GM04504 (cell line): ENCODE data around the gene PRAC1.
A peak's percentile ranks its signal among the peaks of the same experiment; 100 is the strongest.
"Not testable (repeated sequence)": the region's sequence is repeated elsewhere in the genome, so short reads cannot be mapped to it uniquely, and the experiment has no call there.

Source experiments
- DNase-seq: peaks from one replicate; pipeline ENCODE4 v3.0.0-alpha.2; 2012; ENCODE audit warnings: low read depth

Gene PRAC1

DNA sequence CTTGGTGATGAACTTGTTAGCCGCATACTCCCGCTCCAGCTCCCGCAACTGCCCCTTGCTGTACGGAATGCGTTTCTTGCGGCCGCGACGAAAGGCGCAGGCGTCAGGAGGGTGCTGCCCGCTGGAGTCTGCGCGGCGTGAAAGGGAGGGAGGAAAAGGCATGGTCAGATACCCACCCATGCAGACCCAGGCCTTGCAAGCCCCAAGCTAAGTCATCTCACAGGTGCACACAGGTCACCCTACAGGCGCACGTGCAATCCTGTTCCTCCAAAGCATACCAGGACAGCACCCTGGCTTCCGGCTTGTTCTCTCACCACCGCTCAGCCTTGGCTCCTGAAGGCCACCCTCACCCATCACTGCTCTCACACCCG lies 4.6 kb upstream of the PRAC1 start:
- DNase-seq, result no peak

DNA sequence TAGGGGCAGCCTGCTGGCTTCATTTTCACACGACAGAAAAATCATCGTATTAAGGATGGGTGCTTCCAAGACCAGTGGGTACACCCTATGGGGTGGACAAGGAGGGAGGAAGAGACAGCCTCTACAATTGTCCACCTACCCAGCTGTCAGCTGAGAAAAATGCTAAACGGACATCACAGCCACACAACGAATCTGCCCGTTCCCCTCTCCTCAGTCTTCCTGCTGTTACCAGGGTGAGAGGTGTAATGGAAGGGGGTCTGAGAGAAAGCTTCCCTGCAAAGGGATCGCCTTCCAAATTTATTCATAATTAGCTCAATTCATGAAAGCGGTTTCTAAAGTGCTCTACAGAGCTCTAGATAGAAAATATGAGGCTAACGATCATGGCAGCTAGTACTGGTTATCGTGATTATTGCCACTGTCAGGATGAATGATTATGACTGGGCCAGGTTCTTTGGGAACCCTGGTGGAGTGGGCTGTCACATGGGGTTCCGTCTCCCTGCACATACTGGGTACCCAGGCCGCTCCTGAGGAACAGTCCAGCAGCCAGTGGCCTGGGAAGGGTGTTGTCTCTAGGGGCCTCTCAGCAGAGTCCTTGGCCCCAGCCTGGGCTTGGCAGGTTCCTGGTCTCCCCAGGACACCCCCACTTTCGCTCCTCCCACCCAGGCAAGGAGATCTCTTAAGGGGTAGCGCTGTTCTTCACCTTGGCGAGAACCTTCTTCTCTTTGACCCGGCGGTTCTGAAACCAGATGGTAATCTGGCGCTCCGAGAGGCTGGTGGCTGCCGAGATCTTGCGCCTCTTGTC lies 4.0 kb upstream of the PRAC1 start:
- no peak for DNase-seq

DNA sequence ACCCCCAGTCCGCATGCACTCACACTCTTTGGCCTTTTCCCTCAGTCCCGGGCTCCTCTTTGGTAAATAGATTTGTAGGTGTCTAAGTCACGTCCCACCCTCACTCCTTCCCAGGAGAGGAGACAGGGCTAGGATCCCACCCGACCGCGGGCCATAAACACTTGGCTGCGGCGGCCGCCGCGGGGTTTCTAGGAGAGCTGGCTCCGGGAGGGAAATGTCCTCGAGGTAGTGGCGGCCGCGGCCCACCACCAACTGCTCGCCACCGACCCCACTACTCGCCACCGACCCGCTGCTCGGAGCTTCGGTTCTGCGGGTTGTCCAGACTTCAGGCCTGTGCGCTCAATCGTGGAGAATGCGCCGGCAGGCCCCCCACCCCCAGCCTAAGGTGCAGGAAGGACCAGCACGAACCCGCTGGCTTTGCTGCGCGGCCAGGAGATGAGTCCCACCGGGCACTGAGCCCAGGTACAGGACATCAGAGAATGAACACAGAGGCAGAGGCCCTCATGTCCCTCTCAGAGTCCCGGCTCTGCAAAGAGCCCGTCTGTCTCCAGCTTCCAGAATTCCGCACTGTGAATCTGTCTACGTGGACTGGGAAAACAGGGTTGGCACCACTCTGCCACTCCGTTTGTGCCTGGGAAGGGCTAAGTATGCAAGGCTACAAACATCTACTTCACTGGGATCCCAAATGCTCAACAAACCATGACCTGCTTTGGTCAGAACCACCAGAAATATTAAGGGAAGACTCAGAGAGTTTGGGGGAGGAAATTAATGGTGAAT lies 3.2 kb upstream of the PRAC1 start:
- DNase-seq, result no peak

DNA sequence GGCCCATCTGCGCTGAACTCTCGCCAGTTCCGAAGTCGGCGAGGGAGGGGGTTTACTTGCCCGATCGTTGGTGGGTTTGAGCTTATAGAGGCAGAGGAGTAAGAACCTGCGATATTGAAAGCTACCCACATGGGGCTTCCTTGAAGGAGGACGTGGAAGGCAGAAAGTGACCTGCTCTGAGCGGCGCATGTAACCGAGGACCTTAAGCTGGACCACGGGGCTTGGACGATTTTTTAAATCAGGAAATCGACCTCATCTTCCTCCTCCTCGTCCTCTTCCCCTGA lies 2.6 kb upstream of the PRAC1 start:
- DNase-seq, result no peak

DNA sequence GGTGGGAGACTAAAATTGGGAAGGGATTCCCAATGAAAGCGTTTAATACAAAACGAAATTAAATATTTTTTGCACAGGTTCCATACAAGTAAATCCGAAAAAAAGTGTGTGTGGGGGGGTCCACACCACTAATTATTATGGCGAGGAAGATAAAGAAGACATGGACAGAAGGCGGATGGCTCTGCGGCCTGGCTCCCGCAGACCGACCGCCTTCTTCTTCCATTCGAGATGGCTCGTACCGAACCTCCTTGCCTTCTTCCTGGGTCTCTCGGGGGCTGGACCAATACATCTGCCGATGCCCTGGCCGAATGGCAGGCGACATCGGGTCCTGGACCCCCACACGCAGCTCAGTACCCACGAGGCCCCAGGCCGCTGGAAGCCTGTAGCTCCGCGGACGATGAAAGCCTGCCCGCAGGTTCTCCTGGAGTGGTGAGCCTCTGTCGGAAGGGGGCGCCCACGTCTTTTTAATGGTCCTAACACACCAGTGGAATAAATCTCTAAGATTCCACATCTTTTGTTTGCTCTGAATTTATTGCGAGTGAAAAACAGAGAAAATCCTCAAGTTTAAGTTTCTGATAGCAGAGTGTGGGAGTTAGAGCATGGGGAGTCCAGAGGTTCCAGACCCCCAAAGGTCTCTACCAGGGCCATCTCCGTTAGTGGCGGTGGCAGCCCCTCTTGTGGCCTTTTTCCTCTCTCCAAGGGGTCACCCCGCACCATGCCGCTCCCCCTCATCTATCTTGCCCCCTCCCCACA lies 2.1 kb upstream of the PRAC1 start:
- peak; percentile 64 for DNase-seq

DNA sequence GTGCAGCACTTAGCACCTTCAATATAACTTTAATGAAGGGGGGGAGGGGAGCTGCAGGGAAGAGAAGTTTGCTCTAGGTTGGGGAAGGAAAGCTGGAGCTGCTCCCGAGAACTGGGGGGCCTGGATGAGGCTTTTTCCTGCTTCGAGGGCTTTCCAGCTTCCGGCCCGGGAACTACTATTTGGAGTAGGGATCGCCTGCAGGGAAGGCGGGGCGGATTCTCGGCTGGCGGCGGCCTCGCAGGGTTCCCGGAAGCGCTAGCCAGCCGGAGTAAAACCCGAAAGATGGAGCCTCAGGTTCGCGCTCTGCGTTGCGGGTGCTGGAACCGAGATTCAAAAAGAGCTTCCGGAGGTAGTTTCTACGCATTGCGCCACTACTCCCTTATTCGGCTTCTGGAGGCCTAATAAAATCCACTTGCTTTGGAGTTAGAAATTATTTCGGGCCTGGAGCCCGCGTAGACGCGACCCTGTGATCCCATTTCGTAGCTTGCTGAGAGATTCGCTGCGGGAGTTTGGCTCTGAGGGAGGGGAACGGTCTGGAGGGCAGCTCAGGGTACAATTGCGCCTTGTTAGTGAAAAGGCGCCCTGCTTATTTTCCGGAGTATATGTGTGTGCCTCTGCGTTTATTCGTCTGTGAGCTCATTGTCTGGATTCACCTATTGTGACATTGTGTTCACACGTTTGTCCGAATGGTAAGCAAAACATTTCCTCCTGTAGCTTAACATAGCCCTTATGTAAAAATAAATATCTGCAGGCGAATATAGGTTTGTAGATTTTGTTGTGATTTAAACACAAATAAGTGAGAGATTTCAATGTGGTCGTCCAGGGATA lies 1.3 kb upstream of the PRAC1 start:
- no peak for DNase-seq

DNA sequence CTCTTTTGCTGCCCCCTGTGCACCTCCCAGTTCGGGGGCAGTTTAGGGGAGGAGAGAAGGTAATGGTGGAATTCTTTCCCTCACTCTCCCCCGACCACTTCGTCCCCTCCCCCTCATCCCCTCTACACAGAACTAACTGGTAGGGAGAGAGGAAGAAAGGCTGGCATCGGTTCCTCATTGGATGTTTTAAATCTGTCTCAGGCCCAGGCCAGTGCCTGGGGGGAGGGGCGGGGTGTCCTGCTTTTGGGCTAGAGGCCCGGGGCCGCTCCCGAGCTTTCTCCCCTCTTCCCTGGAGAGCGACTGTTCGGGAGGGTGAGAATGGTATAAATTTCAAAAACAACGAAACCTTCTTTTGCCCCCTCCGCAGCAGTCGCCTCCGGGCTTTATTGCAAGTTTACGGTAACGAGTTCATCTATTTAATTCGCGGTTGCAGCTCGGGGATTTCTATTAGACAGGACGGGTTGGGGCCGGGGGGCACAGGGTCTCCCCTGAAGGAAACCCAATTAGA lies 651 bp upstream of the PRAC1 start, which contains the start of gene PRAC2:
Gene PRAC2 (plus strand): TSS at position 271 of the 508 bp plus-strand sequence. CDS start 1,226 bp downstream, outside the sequence.
- DNase-seq, result no peak

DNA sequence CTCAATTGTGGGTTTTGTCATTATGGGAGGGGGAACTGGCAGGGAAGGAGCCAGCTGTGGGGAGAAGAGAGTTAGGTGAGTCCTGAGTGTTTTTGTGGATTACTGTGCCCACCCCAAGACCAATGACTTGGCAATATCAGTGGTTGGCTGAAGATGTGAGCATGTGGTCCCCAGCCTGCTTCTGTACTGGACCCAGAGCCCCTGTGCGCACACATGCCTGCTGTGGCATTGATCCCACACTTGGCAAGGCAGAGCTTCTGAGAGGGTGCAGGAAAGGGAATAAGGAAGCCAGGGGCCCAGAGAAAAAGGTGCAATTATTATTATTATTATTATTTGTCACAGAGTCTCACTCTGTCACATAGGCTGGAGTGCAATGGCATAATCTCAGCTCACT lies 1.3 kb downstream of the PRAC1 start:
- DNase-seq, result no peak

DNA sequence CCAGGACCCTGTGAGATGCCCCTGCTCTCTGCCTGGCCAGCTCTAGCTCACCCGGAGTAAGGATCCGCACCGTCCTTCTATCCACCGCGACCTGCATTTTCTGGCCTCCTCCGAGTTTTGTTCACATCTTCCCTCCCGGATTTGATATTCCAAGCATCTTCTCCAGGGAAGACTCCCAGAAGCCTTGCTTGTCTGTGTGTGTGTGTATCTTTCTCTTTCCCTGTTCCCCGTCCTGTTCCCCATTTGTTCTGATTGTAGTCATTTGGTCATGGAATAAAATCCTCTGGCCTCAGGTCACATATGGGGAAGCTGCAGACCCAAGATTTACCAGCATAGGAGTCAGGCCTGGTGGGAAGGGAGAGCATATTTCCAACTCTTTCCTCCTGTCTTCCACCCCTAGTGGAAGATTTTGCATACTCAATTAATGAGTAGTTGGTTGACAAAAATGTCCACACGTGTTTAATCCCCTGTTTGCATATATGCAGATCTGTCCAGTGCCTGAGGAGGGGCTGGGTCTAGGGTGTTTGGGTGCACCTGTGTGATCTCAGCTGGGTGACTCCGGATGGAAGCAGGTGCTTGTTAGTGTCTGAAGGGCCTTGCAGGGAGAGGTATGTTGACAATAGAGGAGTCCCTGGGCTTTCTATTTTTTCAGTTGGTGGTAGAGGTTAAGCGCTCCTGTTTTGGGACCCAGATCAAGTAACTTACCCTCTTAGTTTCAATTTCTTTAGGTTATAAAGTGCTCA lies 1.9 kb downstream of the PRAC1 start:
- DNase-seq, result no peak

DNA sequence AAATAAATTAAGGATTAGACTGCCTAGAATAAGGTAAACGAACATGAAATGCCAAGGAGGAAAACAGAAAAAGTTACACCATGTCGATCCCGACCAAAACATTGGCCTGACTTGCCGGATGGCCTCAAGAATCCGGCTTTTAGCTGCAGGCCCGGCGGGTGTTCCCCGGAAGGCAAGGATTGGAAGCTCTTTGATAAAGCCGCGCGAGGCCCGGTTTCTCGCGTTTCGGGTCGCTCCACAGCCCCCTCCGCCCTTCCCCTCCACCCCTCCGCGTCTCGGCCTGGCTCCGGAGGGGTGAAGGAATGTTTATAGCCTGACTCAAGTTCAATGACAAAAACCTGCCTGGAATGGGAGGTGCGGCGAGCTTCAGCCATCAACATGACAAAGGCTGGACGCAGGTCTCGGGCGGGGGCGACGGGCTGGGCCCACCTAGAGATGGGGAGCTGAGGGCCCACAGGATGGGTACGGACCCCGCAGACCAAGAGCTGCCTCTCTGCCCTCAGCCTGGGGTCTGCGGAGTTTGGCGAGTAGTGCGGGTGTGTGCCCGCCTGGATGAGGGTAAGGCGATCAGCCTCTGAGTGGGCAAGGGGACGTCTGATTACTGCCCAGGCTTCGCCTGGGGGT lies 2.6 kb downstream of the PRAC1 start:
- no peak for DNase-seq

DNA sequence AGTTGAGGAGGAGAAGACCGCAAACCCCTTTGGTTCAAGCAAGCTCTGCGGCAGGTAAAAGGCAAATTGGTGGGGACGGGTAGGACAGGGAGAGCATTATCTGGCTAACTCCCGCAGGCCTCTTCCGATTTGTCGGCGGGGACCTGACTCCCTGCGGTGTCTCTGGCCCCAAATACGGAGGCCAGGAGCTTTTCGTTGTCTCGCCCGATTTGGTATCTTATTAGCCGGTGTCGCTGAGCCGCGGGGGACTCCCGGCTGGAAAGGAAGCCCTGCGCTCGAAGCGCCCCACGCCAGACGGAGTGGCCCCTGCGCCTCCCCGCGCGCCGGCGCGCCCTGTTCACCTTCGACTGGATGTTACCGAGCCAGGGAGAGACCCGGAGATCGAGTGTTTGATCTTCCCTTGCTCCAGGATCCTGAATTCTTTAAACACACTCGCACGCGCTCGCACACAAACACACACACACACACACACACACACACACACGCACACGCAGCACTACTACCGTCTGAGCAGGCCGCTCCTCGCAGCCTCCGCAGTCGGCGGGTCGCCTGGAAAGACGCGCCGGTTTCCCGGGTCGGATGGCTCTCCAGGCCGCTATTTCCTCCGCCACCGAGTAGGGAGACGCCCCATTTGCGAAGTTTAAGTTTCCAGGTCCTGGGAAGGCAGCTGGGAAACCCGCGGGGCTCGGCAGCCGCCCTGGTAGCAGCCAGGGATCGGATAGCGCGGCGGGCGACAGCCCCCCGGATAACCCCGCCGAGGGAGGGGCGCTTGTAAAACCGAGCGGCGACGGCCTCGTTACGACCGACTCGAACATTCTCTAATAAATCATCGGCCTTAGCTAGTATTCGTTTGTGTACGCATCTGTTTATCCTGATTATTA lies 3.3 kb downstream of the PRAC1 start:
- no peak for DNase-seq

DNA sequence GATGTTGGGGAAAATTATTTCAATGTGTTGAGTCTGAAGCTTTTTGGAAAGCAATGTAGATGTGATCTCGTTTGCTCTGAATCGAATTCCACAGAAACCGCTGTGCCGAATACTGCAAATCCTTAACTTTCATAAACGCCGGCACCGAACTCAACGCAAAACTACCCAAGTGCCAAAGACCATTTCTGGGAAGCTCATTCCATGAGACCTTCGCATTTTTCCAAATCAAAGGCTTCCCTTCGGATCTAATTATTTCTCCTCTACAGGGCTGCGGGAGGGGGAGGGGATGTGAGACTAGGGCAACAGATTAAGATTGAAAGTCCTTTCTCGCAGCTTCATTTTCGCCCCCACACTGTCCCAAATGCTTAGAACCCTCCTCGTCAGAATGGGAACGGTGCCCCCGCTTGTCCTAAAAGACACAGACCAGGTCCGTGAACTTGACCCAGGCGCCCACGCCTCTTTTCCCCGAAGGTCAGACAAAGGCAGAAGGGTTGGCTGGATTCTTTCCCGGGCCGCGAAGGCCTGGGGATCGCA lies 4.0 kb downstream of the PRAC1 start:
- no peak for DNase-seq

DNA sequence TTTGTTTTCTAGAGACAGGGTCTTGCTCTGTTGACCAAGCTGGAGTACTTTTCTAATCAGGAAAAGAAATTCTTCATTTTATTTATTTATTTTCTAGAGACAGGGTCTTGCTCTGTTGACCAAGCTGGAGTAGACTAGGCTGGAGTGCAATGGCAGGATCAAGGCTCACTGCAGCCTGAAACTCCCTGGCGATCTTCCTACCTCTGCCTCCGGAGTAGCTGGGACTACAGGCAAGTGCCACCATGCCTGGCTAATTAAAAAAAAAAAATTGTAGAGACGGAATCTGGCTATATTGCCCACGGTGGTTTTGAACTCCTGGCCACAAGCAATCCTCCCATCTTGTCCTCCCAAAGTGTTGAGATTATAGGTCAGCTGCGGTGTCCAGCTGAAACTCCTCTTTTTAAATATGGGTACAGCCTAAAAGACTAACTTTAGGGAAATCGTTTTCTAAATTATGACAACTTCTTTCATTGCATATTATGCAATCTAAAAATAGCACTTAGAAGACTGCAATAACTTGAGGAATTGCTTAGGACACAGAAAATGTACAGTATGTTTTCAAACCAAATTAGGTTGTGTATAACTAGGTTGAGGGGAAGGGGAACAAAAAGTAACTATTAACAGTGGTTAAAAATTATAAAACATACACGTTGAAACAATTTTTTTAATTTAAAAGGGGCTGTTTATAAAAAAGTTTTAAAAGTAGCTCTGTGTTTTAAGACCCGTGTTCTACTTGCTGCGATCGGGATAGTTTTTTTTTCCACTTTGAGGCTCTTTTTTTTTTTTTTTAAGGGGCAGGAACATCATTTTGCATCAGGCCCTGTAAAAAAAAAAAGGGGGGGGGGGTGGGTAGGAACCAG lies 4.7 kb downstream of the PRAC1 start:
- no peak for DNase-seq

DNA sequence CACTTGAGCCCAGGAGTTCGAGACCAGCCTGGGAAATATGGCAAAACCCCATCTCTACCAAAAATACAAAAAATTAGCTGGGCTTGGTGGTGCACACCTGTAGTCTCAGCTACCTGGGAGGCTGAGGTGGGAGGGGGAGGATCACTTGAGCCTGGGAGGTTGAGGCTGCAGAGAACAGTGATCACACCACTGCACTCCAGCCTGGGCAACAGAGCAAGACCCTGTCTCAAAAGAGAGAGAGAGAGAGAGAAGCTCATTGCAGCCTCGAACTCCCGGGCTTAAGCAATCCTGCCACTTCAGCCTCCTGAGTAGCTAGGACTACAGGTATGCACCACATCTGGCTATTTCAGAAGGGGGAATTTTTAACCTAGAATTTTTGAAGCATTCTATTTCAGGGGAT lies 5.8 kb downstream of the PRAC1 start:
- not testable (repeated sequence) for DNase-seq

DNA sequence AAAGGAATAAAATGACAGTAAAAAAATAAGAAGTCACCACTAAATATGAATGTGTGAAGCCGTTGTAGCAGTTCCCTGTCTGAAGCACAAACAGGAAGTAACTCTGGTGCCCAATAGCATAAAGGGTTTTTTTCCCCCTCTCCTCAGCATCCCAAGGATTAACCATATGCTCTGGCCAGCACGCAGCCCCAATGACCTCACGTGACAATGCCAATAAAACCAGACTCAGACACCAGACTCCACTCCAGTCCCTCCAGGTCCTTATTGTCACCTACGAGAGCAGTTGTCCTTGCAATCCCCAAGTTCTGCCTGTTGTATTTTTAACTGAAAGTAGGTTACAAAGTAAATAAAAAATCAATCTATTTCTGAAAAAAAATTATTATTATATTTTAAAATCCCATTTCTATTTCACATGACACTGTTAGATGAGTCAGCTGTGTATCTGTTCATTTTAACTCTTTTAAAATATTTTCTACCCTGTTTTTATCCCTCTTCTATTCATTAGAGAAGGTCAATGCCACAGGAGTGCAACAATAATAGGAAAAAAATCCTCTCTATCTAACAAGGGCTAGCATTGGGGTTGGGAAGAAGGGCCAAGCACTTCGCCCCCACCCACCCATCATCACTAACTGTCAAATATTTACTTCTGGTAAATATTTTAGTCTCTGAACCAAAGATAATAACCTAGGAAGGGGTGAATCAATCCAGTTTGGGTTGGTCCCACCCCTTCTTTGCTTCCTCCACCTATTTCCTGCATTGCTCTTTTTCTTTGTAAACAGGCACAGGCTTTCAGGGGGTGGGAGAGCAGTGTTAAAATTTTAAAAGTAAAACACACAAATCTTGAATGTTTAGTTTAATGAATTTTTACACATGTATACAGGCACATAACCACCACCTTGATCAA lies 6.6 kb downstream of the PRAC1 start:
- DNase-seq, result no peak

DNA sequence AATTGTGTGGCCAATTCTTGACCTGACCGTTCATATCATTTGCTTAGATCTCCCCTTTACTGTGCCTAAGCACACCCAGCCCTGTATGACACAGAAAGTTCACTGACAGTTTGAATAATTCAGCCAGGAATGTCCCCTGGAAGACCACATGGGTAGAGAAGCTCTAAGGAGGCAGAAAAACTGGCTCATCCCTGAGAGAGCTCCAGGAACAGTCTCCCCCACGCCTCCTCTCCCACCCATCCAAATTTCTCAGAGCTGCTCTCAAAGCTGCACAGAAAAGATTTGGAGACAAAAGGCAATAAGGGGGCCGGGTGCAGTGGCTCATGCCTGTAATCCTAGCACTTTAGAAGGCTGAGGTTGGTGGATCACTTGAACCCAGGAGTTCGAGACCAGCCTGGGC lies 11.2 kb downstream of the PRAC1 start:
- DNase-seq, result no peak
